Measurements from ENCODE around the gene GLB1L2.

The GLB1L2 gene

DNA sequence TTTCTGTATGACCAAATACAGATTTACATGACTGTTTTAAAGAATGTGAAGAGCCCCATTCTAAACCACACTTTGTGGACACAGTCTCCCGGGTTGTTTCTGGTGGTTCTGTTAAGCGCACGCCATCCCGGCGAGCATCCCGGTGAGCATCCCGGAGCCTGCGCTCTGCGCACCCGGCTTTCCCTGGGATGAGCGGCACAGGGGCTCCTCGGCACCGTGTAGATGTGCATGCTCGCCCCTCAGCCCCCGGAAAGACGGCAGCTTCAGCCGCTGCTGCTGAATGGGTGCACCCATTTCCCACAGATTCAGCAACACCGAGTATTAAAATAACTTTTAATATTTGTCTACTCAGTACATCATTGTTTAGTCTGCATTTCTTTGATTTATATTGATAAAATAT lies 36.0 kb downstream of the GLB1L2 start:
- no peaks in the 10 kb centered on the region for H3K4me1 ChIP-seq (ENCODE audit: insufficient read depth, low read length)

DNA sequence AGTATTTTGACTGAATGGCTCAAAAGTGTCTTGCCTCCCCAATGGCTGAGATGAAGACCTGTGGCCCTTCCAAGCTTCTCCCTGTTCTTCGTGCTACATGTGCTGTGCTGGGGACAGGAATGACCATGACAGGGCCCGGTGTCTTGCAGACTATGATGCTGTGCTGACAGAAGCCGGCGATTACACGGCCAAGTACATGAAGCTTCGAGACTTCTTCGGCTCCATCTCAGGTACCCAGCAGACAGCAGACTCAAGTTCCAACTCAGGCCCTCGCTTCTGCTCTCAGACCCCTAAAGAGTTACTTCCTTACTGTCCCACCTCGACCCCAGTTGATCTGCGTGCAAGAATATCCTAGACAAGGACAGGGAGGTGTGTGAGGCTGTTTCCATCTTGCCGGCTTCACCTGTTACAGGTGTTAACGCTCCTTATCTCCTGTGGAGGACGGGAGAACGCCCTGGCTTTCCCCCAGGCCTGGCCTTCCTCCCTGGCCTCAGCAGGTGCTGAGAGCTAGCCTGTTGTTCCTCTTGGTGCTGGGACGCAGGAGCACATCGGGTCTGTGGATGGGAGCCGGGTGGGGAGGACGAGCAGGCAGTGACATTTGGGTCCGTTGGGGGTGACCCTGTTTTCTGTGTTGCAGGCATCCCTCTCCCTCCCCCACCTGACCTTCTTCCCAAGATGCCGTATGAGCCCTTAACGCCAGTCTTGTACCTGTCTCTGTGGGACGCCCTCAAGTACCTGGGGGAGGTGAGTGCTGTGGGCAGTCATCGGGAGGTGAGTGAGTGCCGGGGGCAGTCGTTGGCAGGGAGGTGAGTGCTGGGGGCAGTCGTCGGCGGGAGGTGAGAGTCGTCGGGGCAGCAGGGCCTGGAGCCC lies 38.1 kb downstream of the GLB1L2 start:
- Histone ChIP-seq H3K27me3 (ENCODE audit: insufficient read depth, low read length) (no peaks in the 10 kb centered on the region), H2AFZ (ENCODE audit: low read depth, low read length) (no peak overlapping the region), H3K4me1 (ENCODE audit: insufficient read depth, low read length) (no peaks in the 10 kb centered on the region), H3K4me3 (ENCODE audit: low read length) (no peak overlapping the region), H3K36me3 (ENCODE audit: insufficient read depth, low read length) (peaks cover 6% of the 10 kb centered on the region), H3K9me3 (ENCODE audit: low read length) (no peaks in the 10 kb centered on the region)

More for the DNA sequence above, 36.0 kb downstream of the GLB1L2 start:
- Histone ChIP-seq H3K9me3 (ENCODE audit: low read length) (no peaks in the 10 kb centered on the region), H3K4me3 (ENCODE audit: low read length) (no peak overlapping the region), H3K36me3 (ENCODE audit: insufficient read depth, low read length) (peaks cover 4% of the 10 kb centered on the region), H2AFZ (ENCODE audit: low read depth, low read length) (no peak overlapping the region), H3K27me3 (ENCODE audit: insufficient read depth, low read length) (no peaks in the 10 kb centered on the region)

DNA sequence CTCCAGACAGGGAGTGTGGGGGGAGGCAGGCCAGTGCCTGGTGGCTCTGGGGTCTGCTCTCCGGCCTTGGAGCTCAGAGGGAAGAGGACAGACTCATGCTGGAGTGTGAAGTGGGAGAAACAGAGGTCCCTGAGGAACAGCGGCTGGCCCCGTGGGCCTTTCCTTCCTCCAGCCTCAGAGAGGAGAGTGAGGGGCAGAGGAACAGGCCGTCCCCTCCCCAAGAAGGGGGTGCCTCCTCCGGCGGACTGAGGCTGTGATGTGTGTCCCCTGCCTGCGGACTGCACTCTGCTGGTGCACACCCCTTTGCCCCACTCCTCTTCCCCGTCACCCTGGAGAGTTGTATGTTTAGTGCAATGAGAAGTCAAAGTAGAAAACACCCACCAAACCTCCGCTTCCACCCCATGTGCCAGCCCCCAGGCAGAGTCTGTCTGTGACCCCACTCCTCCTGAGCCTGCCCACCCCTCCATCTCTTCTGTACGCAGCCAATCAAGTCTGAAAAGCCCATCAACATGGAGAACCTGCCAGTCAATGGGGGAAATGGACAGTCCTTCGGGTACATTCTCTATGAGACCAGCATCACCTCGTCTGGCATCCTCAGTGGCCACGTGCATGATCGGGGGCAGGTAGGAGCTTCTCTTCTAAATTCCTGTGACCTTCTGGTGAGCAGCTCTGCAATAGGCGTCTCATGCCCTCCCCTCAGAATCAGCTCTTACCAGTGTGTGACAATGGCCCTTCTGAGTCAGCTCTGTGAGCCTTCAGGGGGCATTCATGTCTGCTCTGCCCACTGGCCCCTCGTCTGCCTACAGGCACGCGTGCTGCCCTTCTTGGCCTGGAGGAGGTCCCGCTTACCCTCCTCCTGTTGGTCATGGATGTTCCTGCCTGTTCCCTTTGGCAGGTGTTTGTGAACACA lies 39.0 kb downstream of the GLB1L2 start:
- no peaks in the 10 kb centered on the region for H3K9me3 ChIP-seq (ENCODE audit: low read length)
- H3K4me1 ChIP-seq (ENCODE audit: insufficient read depth, low read length), result no peaks in the 10 kb centered on the region
- peaks cover 6% of the 10 kb centered on the region for H3K36me3 ChIP-seq (ENCODE audit: insufficient read depth, low read length)
- H3K4me3 ChIP-seq (ENCODE audit: low read length), result no peak overlapping the region
- no peaks in the 10 kb centered on the region for H3K27me3 ChIP-seq (ENCODE audit: insufficient read depth, low read length)
- H2AFZ ChIP-seq (ENCODE audit: low read depth, low read length), result no peak overlapping the region

DNA sequence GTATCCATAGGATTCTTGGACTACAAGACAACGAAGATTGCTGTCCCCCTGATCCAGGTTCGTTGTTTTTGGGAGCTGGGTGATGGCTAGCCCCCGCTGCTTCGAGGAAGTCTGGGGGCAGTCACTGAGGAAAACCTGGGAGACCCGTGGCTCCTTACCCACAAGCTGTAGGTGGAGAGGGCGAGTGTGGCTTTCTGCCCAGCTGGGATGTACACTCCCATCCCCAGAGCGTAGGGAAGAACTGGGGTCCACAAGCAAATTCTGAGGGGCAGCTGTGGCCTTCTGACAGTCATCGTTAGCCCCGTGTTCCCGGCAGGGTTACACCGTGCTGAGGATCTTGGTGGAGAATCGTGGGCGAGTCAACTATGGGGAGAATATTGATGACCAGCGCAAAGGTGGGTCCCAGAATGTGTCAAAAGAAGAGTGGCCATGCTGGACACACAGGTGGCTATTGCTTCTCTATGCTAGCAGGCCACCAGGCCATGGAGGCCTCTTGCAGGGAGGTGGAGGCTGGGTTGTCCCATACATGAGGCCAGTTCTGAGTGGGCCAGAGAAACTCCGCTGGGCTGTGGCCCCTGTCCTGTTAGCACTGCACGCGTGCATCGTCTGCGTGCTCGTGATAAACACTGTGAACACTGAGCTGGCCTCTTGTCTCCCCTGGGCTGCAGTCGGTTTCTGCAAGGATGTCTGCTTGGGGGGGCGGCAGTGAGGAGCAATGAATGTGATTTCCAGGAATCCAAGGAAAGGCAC lies 39.8 kb downstream of the GLB1L2 start:
- Histone ChIP-seq H3K36me3 (ENCODE audit: insufficient read depth, low read length) (peaks cover 6% of the 10 kb centered on the region), H3K4me1 (ENCODE audit: insufficient read depth, low read length) (no peaks in the 10 kb centered on the region), H3K4me3 (ENCODE audit: low read length) (no peak overlapping the region), H2AFZ (ENCODE audit: low read depth, low read length) (no peak overlapping the region), H3K9me3 (ENCODE audit: low read length) (no peaks in the 10 kb centered on the region), H3K27me3 (ENCODE audit: insufficient read depth, low read length) (no peaks in the 10 kb centered on the region)

DNA sequence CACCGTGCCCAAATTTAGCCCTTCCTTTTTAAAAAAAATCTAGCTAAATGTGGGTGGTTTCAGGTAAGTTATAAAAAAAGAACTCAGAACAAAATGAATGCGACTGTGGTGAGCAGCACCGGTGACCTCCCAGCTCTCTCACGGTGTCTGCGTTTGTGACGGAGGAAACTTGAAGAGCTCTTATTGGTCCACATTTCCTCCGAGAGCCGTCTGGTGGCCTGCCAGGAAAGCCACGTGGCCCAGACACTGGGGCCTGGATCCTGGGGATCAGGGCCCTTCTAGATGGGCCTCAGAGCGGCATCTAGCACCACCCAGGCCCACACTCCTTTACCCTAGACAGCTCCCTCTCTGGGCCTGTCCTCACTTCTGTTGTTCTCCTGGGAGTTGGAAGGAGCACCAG lies 40.7 kb downstream of the GLB1L2 start:
- Histone ChIP-seq H3K4me1 (ENCODE audit: insufficient read depth, low read length) (no peaks in the 10 kb centered on the region), H3K36me3 (ENCODE audit: insufficient read depth, low read length) (peaks cover 10% of the 10 kb centered on the region), H3K9me3 (ENCODE audit: low read length) (no peaks in the 10 kb centered on the region), H2AFZ (ENCODE audit: low read depth, low read length) (no peak overlapping the region), H3K27me3 (ENCODE audit: insufficient read depth, low read length) (no peaks in the 10 kb centered on the region), H3K4me3 (ENCODE audit: low read length) (no peak overlapping the region)

DNA sequence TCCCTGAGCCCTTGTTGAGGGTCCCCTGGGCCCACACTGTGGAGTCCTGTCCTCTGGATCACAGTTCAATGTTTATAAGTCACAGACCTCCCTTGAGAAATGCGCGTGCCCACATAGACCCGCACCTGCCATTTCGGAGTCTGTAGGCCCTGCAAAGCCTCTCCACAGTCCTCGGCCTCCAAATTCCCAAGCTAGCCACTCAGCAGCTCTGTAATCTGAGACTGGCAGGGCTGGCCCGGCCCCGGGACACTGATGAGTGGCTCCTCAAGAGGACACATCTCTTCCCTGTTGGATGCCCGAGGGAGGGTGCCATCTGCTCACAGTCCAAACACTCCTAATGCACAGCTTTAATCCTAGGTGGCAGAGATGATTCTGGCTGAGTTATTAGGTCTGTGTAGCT lies 41.2 kb downstream of the GLB1L2 start:
- Histone ChIP-seq H3K4me1 (ENCODE audit: insufficient read depth, low read length) (no peaks in the 10 kb centered on the region), H3K9me3 (ENCODE audit: low read length) (no peaks in the 10 kb centered on the region), H3K4me3 (ENCODE audit: low read length) (no peak overlapping the region), H2AFZ (ENCODE audit: low read depth, low read length) (no peak overlapping the region), H3K27me3 (ENCODE audit: insufficient read depth, low read length) (no peaks in the 10 kb centered on the region), H3K36me3 (ENCODE audit: insufficient read depth, low read length) (peaks cover 10% of the 10 kb centered on the region)

DNA sequence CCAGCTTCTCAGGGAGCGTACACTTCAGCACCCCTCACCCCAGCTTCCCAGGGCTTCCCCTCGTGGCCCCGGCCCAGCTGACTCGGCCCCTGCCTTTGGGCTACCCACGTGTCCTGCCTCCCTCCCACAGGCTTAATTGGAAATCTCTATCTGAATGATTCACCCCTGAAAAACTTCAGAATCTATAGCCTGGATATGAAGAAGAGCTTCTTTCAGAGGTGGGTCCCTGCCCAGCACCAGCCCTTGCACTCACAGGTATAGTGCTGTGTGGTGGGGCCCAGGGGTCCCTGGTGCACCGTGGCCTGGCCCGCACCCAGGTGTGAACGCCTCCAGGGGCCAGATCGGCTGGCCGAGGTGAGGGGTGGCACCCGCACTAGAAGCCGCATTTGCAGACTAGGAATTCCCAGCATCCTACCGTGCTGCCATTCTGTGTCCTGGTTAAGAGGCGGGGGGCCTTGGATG lies 41.8 kb downstream of the GLB1L2 start:
- Histone ChIP-seq H2AFZ (ENCODE audit: low read depth, low read length) (no peak overlapping the region), H3K36me3 (ENCODE audit: insufficient read depth, low read length) (peaks cover 10% of the 10 kb centered on the region), H3K4me3 (ENCODE audit: low read length) (no peak overlapping the region), H3K27me3 (ENCODE audit: insufficient read depth, low read length) (no peaks in the 10 kb centered on the region), H3K9me3 (ENCODE audit: low read length) (no peaks in the 10 kb centered on the region), H3K4me1 (ENCODE audit: insufficient read depth, low read length) (no peaks in the 10 kb centered on the region)

DNA sequence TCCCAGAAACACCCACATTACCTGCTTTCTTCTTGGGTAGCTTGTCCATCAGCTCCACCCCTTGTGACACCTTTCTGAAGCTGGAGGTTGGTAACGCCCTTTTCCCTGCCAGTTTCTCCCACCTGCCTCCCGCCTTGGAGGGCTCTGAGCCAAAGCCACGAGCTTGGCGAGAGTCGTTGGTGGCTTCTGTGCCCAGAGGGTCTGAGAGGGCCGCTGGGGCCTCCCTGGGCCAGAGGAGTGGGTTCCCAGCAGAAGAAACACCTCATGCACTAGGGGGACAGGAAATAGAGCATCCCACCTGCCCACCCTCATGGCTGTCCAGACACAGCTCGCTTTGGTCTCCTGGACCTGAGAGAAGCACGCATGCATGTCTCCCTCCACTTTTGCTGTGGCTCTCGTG lies 42.4 kb downstream of the GLB1L2 start:
- no peaks in the 10 kb centered on the region for H3K27me3 ChIP-seq (ENCODE audit: insufficient read depth, low read length)
- no peak overlapping the region for H3K4me3 ChIP-seq (ENCODE audit: low read length)
- H3K9me3 ChIP-seq (ENCODE audit: low read length), result no peaks in the 10 kb centered on the region
- H3K36me3 ChIP-seq (ENCODE audit: insufficient read depth, low read length), result peaks cover 10% of the 10 kb centered on the region
- no peak overlapping the region for H2AFZ ChIP-seq (ENCODE audit: low read depth, low read length)
- H3K4me1 ChIP-seq (ENCODE audit: insufficient read depth, low read length), result no peaks in the 10 kb centered on the region

DNA sequence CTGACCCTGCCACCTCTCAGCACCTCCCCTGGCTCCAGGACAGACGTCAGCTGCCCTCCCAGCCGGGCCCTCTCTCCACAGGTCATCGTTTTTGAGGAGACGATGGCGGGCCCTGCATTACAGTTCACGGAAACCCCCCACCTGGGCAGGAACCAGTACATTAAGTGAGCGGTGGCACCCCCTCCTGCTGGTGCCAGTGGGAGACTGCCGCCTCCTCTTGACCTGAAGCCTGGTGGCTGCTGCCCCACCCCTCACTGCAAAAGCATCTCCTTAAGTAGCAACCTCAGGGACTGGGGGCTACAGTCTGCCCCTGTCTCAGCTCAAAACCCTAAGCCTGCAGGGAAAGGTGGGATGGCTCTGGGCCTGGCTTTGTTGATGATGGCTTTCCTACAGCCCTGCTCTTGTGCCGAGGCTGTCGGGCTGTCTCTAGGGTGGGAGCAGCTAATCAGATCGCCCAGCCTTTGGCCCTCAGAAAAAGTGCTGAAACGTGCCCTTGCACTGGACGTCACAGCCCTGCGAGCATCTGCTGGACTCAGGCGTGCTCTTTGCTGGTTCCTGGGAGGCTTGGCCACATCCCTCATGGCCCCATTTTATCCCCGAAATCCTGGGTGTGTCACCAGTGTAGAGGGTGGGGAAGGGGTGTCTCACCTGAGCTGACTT lies 43.2 kb downstream of the GLB1L2 start:
- Histone ChIP-seq H2AFZ (ENCODE audit: low read depth, low read length) (no peak overlapping the region), H3K27me3 (ENCODE audit: insufficient read depth, low read length) (no peaks in the 10 kb centered on the region), H3K36me3 (ENCODE audit: insufficient read depth, low read length) (peaks cover 15% of the 10 kb centered on the region), H3K4me3 (ENCODE audit: low read length) (no peak overlapping the region), H3K9me3 (ENCODE audit: low read length) (no peaks in the 10 kb centered on the region), H3K4me1 (ENCODE audit: insufficient read depth, low read length) (no peaks in the 10 kb centered on the region)

DNA sequence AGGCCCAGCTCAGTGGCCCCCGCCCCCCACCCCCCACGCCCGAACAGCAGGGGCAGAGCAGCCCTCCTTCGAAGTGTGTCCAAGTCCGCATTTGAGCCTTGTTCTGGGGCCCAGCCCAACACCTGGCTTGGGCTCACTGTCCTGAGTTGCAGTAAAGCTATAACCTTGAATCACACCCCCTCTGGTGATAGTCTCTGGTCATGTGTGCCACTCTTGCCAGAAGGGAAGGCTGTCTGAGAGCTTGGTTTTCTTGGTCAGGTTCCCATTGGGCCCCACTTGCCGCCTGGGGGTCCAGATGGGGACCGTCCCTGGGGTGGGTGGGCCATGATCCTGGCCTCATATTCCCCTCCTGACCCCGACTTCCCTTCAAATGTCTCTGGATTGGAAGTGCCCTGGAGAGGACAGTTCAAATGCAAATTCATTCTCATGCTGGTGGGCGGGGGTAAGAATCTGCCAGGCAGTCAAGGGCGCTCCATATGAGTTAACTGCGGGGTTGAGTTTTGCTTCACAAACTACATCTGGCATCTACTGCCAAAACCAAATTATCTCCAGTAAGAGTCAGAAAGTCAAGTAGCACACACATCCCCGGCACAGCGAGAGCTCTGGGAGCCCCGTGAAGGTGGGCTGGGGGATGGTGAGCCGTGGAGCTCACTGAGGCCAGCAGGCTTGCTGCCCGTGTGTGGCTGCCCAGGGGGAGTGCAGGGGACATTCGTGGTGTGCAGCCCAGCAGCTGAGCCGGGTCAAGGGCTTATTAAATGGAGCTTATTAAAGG lies 44.5 kb downstream of the GLB1L2 start:
- no peak overlapping the region for H2AFZ ChIP-seq (ENCODE audit: low read depth, low read length)
- peaks cover 18% of the 10 kb centered on the region for H3K36me3 ChIP-seq (ENCODE audit: insufficient read depth, low read length)
- no peaks in the 10 kb centered on the region for H3K27me3 ChIP-seq (ENCODE audit: insufficient read depth, low read length)
- no peaks in the 10 kb centered on the region for H3K9me3 ChIP-seq (ENCODE audit: low read length)
- H3K4me3 ChIP-seq (ENCODE audit: low read length), result no peak overlapping the region
- no peaks in the 10 kb centered on the region for H3K4me1 ChIP-seq (ENCODE audit: insufficient read depth, low read length)

DNA sequence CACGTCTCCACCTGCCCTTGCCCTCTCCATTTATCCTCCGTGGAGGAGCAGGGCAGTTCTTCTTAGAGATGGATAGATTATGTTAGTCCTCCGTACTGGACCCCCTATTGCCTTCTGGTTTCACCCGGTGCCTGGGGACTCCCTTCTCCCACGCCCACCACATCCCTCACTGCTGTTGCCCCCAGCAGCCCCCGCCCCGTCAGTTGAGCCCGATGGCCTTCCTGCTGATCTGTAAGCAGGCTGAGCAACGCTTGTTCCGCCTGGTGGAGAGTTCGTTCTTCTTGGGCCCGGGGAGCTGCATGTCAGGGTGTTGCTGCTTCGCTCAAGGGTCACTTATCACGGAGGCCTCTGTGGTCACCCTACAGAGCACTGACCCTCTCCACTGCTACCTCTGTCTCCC lies 46.1 kb downstream of the GLB1L2 start:
- H3K9me3 ChIP-seq (ENCODE audit: low read length), result no peaks in the 10 kb centered on the region
- peaks cover 29% of the 10 kb centered on the region for H3K36me3 ChIP-seq (ENCODE audit: insufficient read depth, low read length)
- no peaks in the 10 kb centered on the region for H3K4me1 ChIP-seq (ENCODE audit: insufficient read depth, low read length)
- H3K27me3 ChIP-seq (ENCODE audit: insufficient read depth, low read length), result no peaks in the 10 kb centered on the region
- H3K4me3 ChIP-seq (ENCODE audit: low read length), result no peak overlapping the region
- no peak overlapping the region for H2AFZ ChIP-seq (ENCODE audit: low read depth, low read length)

DNA sequence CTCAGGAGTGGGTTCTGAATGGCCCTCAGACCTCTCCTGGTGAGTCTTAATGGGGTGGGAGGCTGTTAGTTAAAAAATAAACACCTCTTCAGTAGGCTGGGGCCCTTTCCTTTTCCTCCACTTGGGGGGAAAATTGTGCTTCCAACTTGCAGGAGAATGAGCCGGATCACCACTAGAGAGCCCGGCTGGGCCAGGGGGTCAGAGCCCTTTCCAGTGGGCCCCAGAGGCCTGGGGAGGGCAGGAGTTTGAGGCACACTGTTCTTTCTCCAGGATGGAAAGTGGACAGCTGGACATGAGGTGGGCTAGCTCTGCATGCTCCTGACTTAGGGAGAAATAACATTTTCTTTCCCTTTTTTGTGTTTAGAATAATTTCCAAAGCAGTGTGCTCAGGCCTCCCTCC lies 47.5 kb downstream of the GLB1L2 start:
- Histone ChIP-seq H2AFZ (ENCODE audit: low read depth, low read length) (no peak overlapping the region), H3K27me3 (ENCODE audit: insufficient read depth, low read length) (no peaks in the 10 kb centered on the region), H3K9me3 (ENCODE audit: low read length) (no peaks in the 10 kb centered on the region), H3K4me1 (ENCODE audit: insufficient read depth, low read length) (no peaks in the 10 kb centered on the region), H3K36me3 (ENCODE audit: insufficient read depth, low read length) (peaks cover 35% of the 10 kb centered on the region), H3K4me3 (ENCODE audit: low read length) (no peak overlapping the region)

Measured in neuron (in vitro differentiated cells).